Stimulated activated CD4-positive, alpha-beta T cell treated with anti-CD3 and anti-CD28 coated beads, TNF-alpha, amount 100 ng/mL, for 24 hours (primary cell): ENCODE results near the gene AFDN.

Source experiments
- DNase-seq, 3 experiments: peaks; one replicate each; pipeline ENCODE4 v3.0.0-alpha.2; 2020; ENCODE audit warnings: low read depth in 3 of 3

Gene AFDN

GRCh38 chr6:167819576-167819975, 7.1 kb upstream of the AFDN start:
- no peak for DNase-seq

- DNase-seq: no peak
Measured at GRCh38 chr6:167820681-167821080, 6.0 kb upstream of the AFDN start.

GRCh38 chr6:167824591-167825331, 1.9 kb upstream of the AFDN start:
- DNase-seq: no peak

- DNase-seq: peak in 1 of 3 experiments; percentile 33
Measured at GRCh38 chr6:167825332-167826229, 1.1 kb upstream of the AFDN start.

GRCh38 chr6:167826230-167826895, 348 bp upstream of the AFDN start:
- DNase-seq: peak; percentile 22 to 60 (median 44)

GRCh38 chr6:167827583-167828324, 1.0 kb downstream of the AFDN start:
- peak in 1 of 3 experiments; percentile 28 for DNase-seq

GRCh38 chr6:167828325-167828956, 1.7 kb downstream of the AFDN start:
- no peak for DNase-seq

- DNase-seq: no peak
Measured at GRCh38 chr6:167829513-167829912, 2.8 kb downstream of the AFDN start.

- no peak for DNase-seq
Measured at GRCh38 chr6:167831281-167831828, 4.6 kb downstream of the AFDN start.

- no peak for DNase-seq
Measured at GRCh38 chr6:167832497-167833395, 6.0 kb downstream of the AFDN start.

- DNase-seq: no peak
Measured at GRCh38 chr6:167833396-167833763, 6.7 kb downstream of the AFDN start.

GRCh38 chr6:167835260-167835659, 8.5 kb downstream of the AFDN start:
- DNase-seq: no peak

GRCh38 chr6:167836721-167837120, 10.0 kb downstream of the AFDN start:
- DNase-seq: no peak

GRCh38 chr6:167838207-167838748, 11.6 kb downstream of the AFDN start:
- no peak for DNase-seq

GRCh38 chr6:167839343-167839742, 12.6 kb downstream of the AFDN start:
- DNase-seq: no peak

- no peak for DNase-seq
Measured at GRCh38 chr6:167839755-167840154, 13.0 kb downstream of the AFDN start.

GRCh38 chr6:167840160-167840525, 13.4 kb downstream of the AFDN start:
- no peak for DNase-seq

- no peak for DNase-seq
Measured at GRCh38 chr6:167840526-167841179, 13.9 kb downstream of the AFDN start.

GRCh38 chr6:167841981-167842380, 15.3 kb downstream of the AFDN start:
- no peak for DNase-seq
